Retinal pigment epithelial cell (primary cell): ENCODE measurements around the gene KCNQ1.

Experiments used
- DNase-seq: peaks from one replicate; pipeline ENCODE4 v3.0.0-alpha.2; 2010; ENCODE audit warnings: low read depth
- H3K4me3 ChIP-seq: 2 replicates; pipeline ENCODE4 v1.5.1; 2011; ENCODE audit warnings: mild to moderate bottlenecking, low read length, control low read depth, moderate library complexity
- TF ChIP-seq, protein P1 (sequence below): conservative IDR thresholded peaks from 2 replicates; pipeline ENCODE4 v1.5.1; 2011; ENCODE audit warnings: low read depth, low read length, control low read depth, inconsistent platforms

Gene KCNQ1

DNA sequence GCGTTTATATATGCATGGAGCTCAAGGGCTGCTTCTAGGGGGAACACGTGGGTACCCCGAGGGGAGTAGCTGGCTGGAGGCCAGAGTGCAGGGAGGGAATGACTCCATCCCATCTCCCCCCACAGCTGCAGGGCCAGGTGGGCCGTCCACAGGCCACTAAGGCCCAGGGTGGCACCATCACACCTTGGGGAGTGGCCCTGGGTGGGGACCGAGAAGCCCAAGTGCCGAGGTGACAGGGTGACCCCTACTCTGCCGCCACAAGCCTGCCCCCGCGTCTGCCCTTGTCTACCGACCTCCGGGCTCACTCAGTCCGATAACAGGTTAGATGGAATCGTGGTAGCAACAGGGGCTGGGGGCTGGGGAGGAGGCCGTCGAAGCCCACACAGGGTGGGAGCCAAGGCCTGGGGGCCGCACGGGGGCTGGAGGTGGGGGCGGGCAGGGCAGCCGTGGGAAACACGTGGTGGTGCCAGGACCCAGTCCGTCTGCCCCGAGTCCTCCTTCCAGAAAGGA, 129.3 kb downstream of the KCNQ1 start:
- H3K4me3 ChIP-seq = no peak overlapping the region
- TF ChIP-seq, protein P1, sequence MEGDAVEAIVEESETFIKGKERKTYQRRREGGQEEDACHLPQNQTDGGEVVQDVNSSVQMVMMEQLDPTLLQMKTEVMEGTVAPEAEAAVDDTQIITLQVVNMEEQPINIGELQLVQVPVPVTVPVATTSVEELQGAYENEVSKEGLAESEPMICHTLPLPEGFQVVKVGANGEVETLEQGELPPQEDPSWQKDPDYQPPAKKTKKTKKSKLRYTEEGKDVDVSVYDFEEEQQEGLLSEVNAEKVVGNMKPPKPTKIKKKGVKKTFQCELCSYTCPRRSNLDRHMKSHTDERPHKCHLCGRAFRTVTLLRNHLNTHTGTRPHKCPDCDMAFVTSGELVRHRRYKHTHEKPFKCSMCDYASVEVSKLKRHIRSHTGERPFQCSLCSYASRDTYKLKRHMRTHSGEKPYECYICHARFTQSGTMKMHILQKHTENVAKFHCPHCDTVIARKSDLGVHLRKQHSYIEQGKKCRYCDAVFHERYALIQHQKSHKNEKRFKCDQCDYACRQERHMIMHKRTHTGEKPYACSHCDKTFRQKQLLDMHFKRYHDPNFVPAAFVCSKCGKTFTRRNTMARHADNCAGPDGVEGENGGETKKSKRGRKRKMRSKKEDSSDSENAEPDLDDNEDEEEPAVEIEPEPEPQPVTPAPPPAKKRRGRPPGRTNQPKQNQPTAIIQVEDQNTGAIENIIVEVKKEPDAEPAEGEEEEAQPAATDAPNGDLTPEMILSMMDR = no peak
- no peak for DNase-seq

DNA sequence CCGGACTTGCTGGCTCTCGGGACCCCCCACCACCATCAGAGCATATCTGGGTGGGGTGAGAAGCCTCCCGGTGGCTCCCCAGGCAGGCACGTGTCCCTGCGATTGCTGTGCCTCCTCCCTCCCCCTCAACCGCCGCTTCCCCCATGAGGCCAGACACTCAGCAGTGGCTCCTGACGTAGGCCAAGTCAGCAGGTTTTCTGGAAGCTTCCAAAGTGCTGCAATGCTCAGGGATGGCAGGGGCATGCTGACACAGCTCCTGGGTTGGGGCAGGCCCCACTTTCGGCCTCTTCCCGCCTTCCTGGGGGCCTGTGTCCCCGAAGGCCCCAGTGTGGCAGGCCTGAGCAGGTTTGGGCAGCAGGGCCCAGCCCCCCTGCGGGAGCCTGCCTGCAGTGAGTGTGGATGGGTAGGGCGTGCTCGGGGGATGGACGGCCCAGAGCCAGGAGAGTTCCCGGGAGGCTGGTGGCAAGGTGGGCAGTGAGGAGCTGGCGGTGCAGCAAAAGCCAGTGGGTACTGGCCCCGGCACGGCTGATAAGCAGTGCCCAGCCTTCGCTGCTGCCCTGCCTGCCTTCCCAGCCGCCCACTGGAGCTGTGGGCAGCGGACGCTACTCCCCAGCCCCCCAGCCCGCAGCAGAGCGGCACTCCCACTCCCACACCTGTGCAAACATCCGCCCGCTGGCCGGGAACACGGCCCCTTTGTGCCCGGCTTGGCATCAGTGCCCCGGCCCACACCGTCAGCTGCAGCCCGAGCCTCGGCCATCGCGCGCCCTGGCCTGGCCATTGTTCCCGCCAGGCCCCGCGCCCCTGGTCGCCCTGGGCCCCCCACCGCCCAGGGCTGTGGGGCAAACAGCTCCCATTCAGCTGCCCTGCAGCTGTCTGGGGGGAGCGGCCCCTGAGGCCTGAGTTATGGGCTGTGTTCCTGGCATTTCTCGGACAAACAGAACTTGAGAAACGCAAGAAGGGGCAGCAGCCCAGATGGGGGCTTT, 130.0 kb downstream of the KCNQ1 start:
- no peak for DNase-seq
- TF ChIP-seq, protein P1 = no peak

DNA sequence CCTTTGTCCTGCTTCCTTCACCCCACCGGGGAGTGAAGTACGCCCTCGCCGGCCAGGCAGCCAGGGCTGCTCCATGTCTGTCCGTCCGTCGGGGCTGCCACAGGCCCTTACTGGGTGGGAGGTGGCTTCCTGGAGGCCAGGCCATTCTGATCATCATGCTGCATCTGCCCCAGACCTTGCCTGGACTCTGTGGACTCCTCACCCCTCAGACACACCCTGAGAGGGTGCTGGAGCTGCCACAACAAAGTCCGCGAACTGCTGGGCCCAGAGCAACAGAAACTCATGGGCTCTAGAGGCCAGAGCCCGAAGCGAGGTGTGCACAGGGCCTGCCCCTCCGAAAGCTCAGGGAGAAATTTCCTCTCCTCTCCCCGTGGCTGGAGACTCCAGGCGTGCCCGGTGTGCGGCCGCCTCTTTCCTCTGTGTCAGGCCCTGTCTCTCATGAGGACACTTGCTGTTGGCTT, 130.8 kb downstream of the KCNQ1 start:
- DNase-seq = no peak
- TF ChIP-seq, protein P1 = no peak
- no peak overlapping the region for H3K4me3 ChIP-seq

More for the DNA sequence above, 130.0 kb downstream of the KCNQ1 start:
- H3K4me3 ChIP-seq = no peak overlapping the region

DNA sequence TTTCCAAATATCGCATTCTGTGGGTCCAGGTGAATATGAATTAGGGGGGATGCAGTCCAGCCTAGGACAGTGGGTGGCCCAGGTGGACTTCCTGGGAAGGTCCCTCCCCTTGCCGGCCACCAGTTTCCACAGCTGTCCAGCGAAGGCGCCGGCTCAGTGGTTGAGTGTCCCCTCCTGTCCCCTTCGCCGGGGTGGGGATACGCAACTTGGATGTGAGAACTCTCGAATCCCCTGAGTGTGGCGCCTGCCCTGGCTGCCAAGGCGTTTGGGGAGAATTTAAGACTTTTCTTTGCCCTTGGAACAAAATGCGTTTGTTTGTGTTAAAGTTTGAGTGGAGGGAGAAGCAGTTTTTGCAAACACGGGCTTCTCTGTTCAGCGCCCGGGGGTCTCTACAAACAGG, 131.3 kb downstream of the KCNQ1 start:
- TF ChIP-seq, protein P1 = no peak
- DNase-seq = no peak
- H3K4me3 ChIP-seq = no peak overlapping the region

DNA sequence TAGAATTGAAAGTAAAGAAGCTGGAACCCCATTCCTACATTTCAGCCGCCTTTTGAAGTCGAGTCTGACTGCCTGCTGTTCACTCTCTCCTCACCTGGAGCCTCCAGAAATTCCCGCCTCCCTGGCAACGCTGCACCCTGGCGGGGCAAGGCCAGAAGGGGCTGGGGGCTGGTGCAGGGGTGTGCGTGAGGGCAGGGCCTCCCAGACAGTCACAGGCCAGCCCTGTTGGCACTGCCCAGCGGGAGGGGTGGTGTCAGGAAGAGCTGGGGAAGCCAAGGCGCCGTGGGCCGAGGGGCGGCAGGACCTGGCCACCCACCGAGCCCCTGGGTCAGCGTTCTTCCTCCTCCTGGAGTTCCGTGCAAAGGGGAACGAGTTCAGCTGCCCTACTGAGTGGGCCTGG, 131.7 kb downstream of the KCNQ1 start:
- DNase-seq = no peak
- TF ChIP-seq, protein P1 = no peak
- H3K4me3 ChIP-seq = no peak overlapping the region

DNA sequence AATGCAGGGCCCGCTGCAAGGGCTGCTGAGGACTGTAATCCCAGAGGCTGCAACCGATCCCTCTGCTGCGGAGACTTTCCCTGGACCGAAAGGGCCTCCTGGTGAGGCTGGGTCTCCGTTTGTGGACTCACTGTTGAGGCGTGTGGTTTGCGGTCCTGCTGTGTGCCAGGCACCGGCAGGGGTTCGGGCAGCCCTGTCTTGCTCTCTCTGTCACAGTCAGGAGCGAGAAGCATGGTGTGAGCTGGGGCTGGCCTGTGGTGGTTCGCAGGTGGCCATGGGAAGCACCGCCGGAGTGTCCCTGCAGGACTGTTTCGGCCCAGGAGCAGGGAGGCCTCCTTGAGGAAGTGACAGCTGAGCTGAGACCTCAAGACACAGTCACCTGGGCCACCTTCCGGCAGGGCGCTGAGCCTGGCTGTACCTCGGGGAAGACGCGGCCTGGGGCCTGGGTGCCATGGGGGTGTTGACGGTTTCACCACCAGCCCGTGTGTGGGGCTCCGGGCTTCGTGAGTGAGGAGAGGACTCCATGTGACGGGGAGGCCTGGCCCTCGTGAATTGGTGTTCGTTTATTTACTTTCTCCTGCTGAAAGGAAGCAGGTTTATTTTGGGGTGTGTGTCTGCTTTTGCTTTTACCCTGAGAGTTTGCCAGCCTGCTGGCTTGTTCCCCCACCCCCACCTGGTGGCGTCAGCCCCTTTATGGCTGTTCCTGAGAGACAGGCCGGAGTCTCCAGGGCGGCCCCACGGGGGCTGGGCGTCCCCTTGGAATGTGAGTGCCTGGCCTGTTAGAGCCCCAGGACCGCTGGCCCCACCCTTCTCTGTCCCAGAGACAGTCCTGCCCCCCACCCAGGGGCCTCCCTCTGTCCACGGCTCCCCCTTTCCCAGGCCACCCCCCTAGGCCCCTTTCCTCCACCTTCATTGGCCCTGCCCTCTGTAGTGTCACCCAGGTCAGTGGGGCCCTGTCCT, 132.5 kb downstream of the KCNQ1 start:
- H3K4me3 ChIP-seq = no peak overlapping the region
- no peak for DNase-seq
- TF ChIP-seq, protein P1 = no peak
